ENCODE measurements around the gene PUS1. TPM values are rescaled to one million over a fixed set of nuclear protein-coding genes. Genes with fewer than 3 reads are reported as not detected.

Gene PUS1
- total and polyA plus RNA-seq, 12 donors, result 5.1 to 17.4 (median 7.8) TPM

Other genes with a start within 250 kb of the PUS1 start
- 10 to 100 TPM; 14.8 to 26.8 (median 19.6) TPM for gene SFSWAP, start 218.2 kb upstream of the PUS1 start, total RNA-seq
- gene SFSWAP, start 218.2 kb upstream of the PUS1 start, polyA plus RNA-seq, result 10 to 100 TPM; 14.5 to 34.1 TPM
- gene MMP17, start 100.9 kb upstream of the PUS1 start, total RNA-seq, result 1 to 10 TPM in 4 of 10 donors, under 1 TPM in 5, not detected in 1; 0.28 to 1.4 (median 0.97) TPM
- gene MMP17, start 100.9 kb upstream of the PUS1 start, polyA plus RNA-seq, result 1 to 10 TPM; 2.3 to 3.7 TPM
- gene ULK1, start 34.7 kb upstream of the PUS1 start, total RNA-seq, result 10 to 100 TPM; 30.2 to 77.7 (median 51.6) TPM
- gene ULK1, start 34.7 kb upstream of the PUS1 start, polyA plus RNA-seq, result 10 to 100 TPM; 10.7 to 37.2 TPM
- gene EP400, start 20.7 kb downstream of the PUS1 start, total RNA-seq, result 10 to 100 TPM; 14.1 to 20.5 (median 19.3) TPM
- gene EP400, start 20.7 kb downstream of the PUS1 start, polyA plus RNA-seq, result 10 to 100 TPM in 1 of 2 donors, 1 to 10 TPM in 1; 6.6 to 18.9 TPM
- gene DDX51, start 215.0 kb downstream of the PUS1 start, total RNA-seq, result 10 to 100 TPM in 2 of 10 donors, 1 to 10 TPM in 8; 7.2 to 11.1 (median 8.6) TPM
- gene DDX51, start 215.0 kb downstream of the PUS1 start, polyA plus RNA-seq, result 10 to 100 TPM; 12.4 to 19.9 TPM
- gene NOC4L, start 215.2 kb downstream of the PUS1 start, total RNA-seq, result 10 to 100 TPM in 3 of 10 donors, 1 to 10 TPM in 7; 7.4 to 13.8 (median 9.0) TPM
- 10 to 100 TPM; 20.8 to 22.2 TPM for gene NOC4L, start 215.2 kb downstream of the PUS1 start, polyA plus RNA-seq

All from heart right ventricle (tissue), 12 donors.